ENCODE results near the gene NYNRIN. TPM values are rescaled to one million over a fixed set of nuclear protein-coding genes. Genes with fewer than 3 reads are reported as not detected.

NYNRIN gene
- total and polyA plus RNA-seq, 2 donors (not counting 3 experiments of a cell fraction or from before 2014, with no cell fraction given) = 37.2 to 42.8 TPM

DNA sequence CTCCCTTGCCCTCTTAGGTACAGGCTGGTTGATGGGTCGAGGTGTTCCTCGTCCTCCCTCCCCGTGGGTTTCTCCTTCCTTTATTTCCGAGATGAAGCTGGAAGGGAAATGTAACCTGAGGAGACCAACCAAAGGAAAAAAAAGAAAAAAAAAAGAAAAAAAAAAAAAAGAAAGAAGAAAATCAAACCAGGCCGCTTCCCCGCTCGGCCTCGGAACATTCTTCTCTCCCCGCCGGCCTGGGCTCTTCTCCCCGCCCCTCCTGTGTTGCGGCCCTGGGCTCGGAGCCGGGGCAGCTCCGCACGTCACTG lies 32.4 kb upstream of the NYNRIN start:
- Histone ChIP-seq H3K79me2 (ENCODE audit: control insufficient read depth, insufficient read depth, low read length) (peaks cover 10% of the 10 kb centered on the region), H3K27ac (ENCODE audit: insufficient read depth, low read depth, low read length) (peak overlapping the region; percentile 90), H3K4me2 (ENCODE audit: insufficient read depth, low read length) (peak overlapping the region; percentile 84), H3K4me3 (replicated peaks in 1 of 3; ENCODE audit: insufficient read depth in 1 of 3, low read depth in 1 of 3, low read length in 3 of 3) (peak overlapping the region; percentile 24 to 48 (median 31)), H3K9me1 (replicated peaks; ENCODE audit: control insufficient read depth, extremely low read depth, insufficient read depth, low read length) (no peaks in the 10 kb centered on the region), H3K9me3 (replicated peaks; ENCODE audit: control insufficient read depth, insufficient read depth, low read length) (no peaks in the 10 kb centered on the region), H3K27me3 (ENCODE audit: control insufficient read depth in 2 of 2, insufficient read depth in 2 of 2, low read length in 2 of 2) (peaks cover 0 to 3% of the 10 kb centered on the region in 2 experiments), H3K4me1 (ENCODE audit: control insufficient read depth, extremely low read depth, insufficient read depth, low read length) (peaks cover 27% of the 10 kb centered on the region), H3K36me3 (ENCODE audit: control insufficient read depth in 2 of 2, extremely low read depth in 1 of 2, insufficient read depth in 2 of 2, low read length in 2 of 2) (peaks cover 0 to 2% of the 10 kb centered on the region in 2 experiments), H2AFZ (ENCODE audit: low read depth, low read length) (peak overlapping the region; percentile 73), H3K9ac (replicated peaks; ENCODE audit: extremely low read depth, insufficient read depth, low read length) (peak overlapping the region; percentile 88), H4K20me1 (replicated peaks; ENCODE audit: control insufficient read depth, extremely low read depth, insufficient read depth, low read length) (no peaks in the 10 kb centered on the region)
- FAIRE-seq = no peak
- intact Hi-C loops (cut with micrococcal nuclease) = loop anchor here (1.0 to 5.0 kb wide), 5 partner anchors 26 to 219 kb away; partner anchors contain the start of genes PSME2, RNF31 and TINF2
- dilution Hi-C loops (cut with MboI; ENCODE audit: extremely low pct_ligation_motif_present, low sequenced_read_pairs) = no loop called here
- BruUV-seq (replicated peaks) = TSS peak; percentile 42
- no peak for DNase-seq (ENCODE audit: low read depth, low spot score)
- ChIA-PET CTCF (interaction anchor here (0.9 to 2.3 kb wide), 35 partner anchors 9 to 124 kb away, joined by 3 to 254 read pairs (median 7); partner anchors contain the start of genes ADCY4, CBLN3, CIDEB and KHNYN), POLR2A (interaction anchor here (1.0 to 2.2 kb wide), 6 partner anchors 33 to 70 kb away, joined by 3 to 36 read pairs (median 6); partner anchors contain the start of genes CBLN3 and KHNYN)
- TF ChIP-seq POLR2AphosphoS5 (IDR thresholded peaks at IDR 0.05; ENCODE audit: insufficient read depth, low read depth, low read length) (no peak), CTCF (IDR thresholded peaks at IDR 0.05; ENCODE audit: extremely low read depth in 1 of 2, insufficient read depth in 1 of 2, low read depth in 1 of 2, low read length in 2 of 2) (no peak), EZH2 (IDR thresholded peaks at IDR 0.05; ENCODE audit: borderline replicate concordance, low read depth, low read length, severe bottlenecking) (no peak), MYC (IDR thresholded peaks at IDR 0.05; ENCODE audit: low read depth, low read length) (no peak), POLR2A (IDR thresholded peaks at IDR 0.05; ENCODE audit: low read depth, low read length) (peak; percentile 73), GATA2 (IDR thresholded peaks at IDR 0.05; ENCODE audit: insufficient read depth, insufficient read length, low read depth, low read length) (no peak)
- TF ChIP-seq, protein P1, sequence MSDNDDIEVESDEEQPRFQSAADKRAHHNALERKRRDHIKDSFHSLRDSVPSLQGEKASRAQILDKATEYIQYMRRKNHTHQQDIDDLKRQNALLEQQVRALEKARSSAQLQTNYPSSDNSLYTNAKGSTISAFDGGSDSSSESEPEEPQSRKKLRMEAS (IDR thresholded peaks at IDR 0.05; ENCODE audit: insufficient read depth, insufficient read length) = no peak

Measured in endothelial cell of umbilical vein (primary cell).